Subcutaneous abdominal adipose tissue (tissue), 5 donors: ENCODE measurements around the gene FCMR.

ENCODE experiments used
- H3K27ac ChIP-seq: one replicate; pipeline ENCODE4 v1.7.0; 2013; ENCODE audit warnings: low read depth, mild to moderate bottlenecking, inconsistent platforms, low read length, moderate library complexity
- H3K27me3 ChIP-seq, 5 donors: one replicate each; pipeline ENCODE4 v1.7.0; 2013; ENCODE audit warnings: low read length in 5 of 5, inconsistent platforms in 1 of 5; ENCODE audit not compliant: control insufficient read depth in 5 of 5, insufficient read depth in 4 of 5
- H3K36me3 ChIP-seq, 5 donors: one replicate each; pipeline ENCODE4 v1.7.0; 2013; ENCODE audit warnings: low read length in 5 of 5; ENCODE audit not compliant: control insufficient read depth in 5 of 5, insufficient read depth in 5 of 5
- H3K4me1 ChIP-seq, 5 donors: one replicate each; pipeline ENCODE4 v1.7.0; 2013; ENCODE audit warnings: low read length in 5 of 5, mild to moderate bottlenecking in 3 of 5, moderate library complexity in 1 of 5; ENCODE audit not compliant: control insufficient read depth in 5 of 5, insufficient read depth in 5 of 5
- H3K4me3 ChIP-seq, 5 donors: one replicate each; pipeline ENCODE4 v1.7.0; 2013; ENCODE audit warnings: low read length in 5 of 5, low read depth in 1 of 5
- H3K9ac ChIP-seq, 5 donors: one replicate each; pipeline ENCODE4 v1.7.0; 2013; ENCODE audit warnings: low read length in 5 of 5, mild to moderate bottlenecking in 4 of 5, moderate library complexity in 3 of 5
- H3K9me3 ChIP-seq, 5 donors: one replicate each; pipeline ENCODE4 v1.7.0; 2013; ENCODE audit warnings: low read length in 5 of 5; ENCODE audit not compliant: control insufficient read depth in 5 of 5
- donor health status: healthy.
- donor health status: healthy.
- donor health status: healthy.
- donor health status: healthy.
- donor health status: healthy.

The FCMR gene

GRCh38 chr1:206951318-206952100 lies 29.8 kb upstream of the FCMR start:
- Histone ChIP-seq H3K9me3 (peaks cover 0 to 7% (median 0%) of the 10 kb centered on the region in 5 donors), H3K4me3 (no peak overlapping the region), H3K9ac (no peak overlapping the region), H3K27me3 (peaks cover 0 to 4% (median 0%) of the 10 kb centered on the region in 5 donors), H3K36me3 (no peaks in the 10 kb centered on the region), H3K4me1 (peaks cover 0 to 10% (median 0%) of the 10 kb centered on the region in 5 donors), H3K27ac (no peak overlapping the region)

- Histone ChIP-seq H3K36me3 (no peaks in the 10 kb centered on the region), H3K4me1 (peaks cover 0 to 10% (median 0%) of the 10 kb centered on the region in 5 donors), H3K9ac (no peak overlapping the region), H3K27me3 (peaks cover 3 to 10% (median 6%) of the 10 kb centered on the region in 5 donors), H3K4me3 (no peak overlapping the region), H3K9me3 (peaks cover 0 to 7% (median 0%) of the 10 kb centered on the region in 5 donors), H3K27ac (no peak overlapping the region)
Observed at GRCh38 chr1:206949641-206950040, 27.9 kb upstream of the FCMR start.

- Histone ChIP-seq H3K9ac (no peak overlapping the region), H3K9me3 (peaks cover 0 to 7% (median 0%) of the 10 kb centered on the region in 5 donors), H3K27me3 (peaks cover 3 to 10% (median 7%) of the 10 kb centered on the region in 5 donors), H3K27ac (no peak overlapping the region), H3K4me3 (no peak overlapping the region), H3K36me3 (no peaks in the 10 kb centered on the region), H3K4me1 (peaks cover 0 to 10% (median 0%) of the 10 kb centered on the region in 5 donors)
Observed at GRCh38 chr1:206949208-206949607, 27.5 kb upstream of the FCMR start.

GRCh38 chr1:206947255-206947654 lies 25.5 kb upstream of the FCMR start:
- H3K36me3 ChIP-seq: no peaks in the 10 kb centered on the region
- H3K27me3 ChIP-seq: peaks cover 6 to 11% (median 10%) of the 10 kb centered on the region in 5 donors
- H3K9me3 ChIP-seq: peaks cover 0 to 7% (median 0%) of the 10 kb centered on the region in 5 donors
- H3K4me1 ChIP-seq: peaks cover 0 to 10% (median 0%) of the 10 kb centered on the region in 5 donors
- H3K9ac ChIP-seq: no peak overlapping the region
- H3K27ac ChIP-seq: no peak overlapping the region
- no peak overlapping the region for H3K4me3 ChIP-seq

- Histone ChIP-seq H3K9me3 (peaks cover 0 to 7% (median 0%) of the 10 kb centered on the region in 5 donors), H3K4me3 (no peak within 1 kb of the TSS), H3K27me3 (peaks cover 6 to 11% (median 10%) of the 10 kb centered on the region in 5 donors), H3K4me1 (peaks cover 0 to 10% (median 0%) of the 10 kb centered on the region in 5 donors), H3K36me3 (no peaks in the 10 kb centered on the region), H3K27ac (no peak within 1 kb of the TSS), H3K9ac (no peak within 1 kb of the TSS)
Observed at GRCh38 chr1:206946261-206946660, 24.5 kb upstream of the FCMR start, which contains the start of gene PIGR. TSS of gene PIGR (minus strand) at chr1:206946466. CDS start at chr1:206940531, 5,935 bp downstream.

GRCh38 chr1:206945779-206946178 lies 24.0 kb upstream of the FCMR start:
- peaks cover 0 to 10% (median 0%) of the 10 kb centered on the region in 5 donors for H3K4me1 ChIP-seq
- H3K9me3 ChIP-seq: peaks cover 0 to 7% (median 0%) of the 10 kb centered on the region in 5 donors
- H3K27ac ChIP-seq: no peak overlapping the region
- H3K27me3 ChIP-seq: peaks cover 6 to 11% (median 10%) of the 10 kb centered on the region in 5 donors
- H3K4me3 ChIP-seq: no peak overlapping the region
- H3K9ac ChIP-seq: no peak overlapping the region
- H3K36me3 ChIP-seq: no peaks in the 10 kb centered on the region

- H3K36me3 ChIP-seq: no peaks in the 10 kb centered on the region
- peaks cover 6 to 11% (median 10%) of the 10 kb centered on the region in 5 donors for H3K27me3 ChIP-seq
- peaks cover 0 to 4% (median 0%) of the 10 kb centered on the region in 5 donors for H3K9me3 ChIP-seq
- H3K4me1 ChIP-seq: peaks cover 0 to 10% (median 0%) of the 10 kb centered on the region in 5 donors
- H3K4me3 ChIP-seq: no peak overlapping the region
- no peak overlapping the region for H3K9ac ChIP-seq
- no peak overlapping the region for H3K27ac ChIP-seq
Observed at GRCh38 chr1:206944703-206945102, 23.0 kb upstream of the FCMR start.

- Histone ChIP-seq H3K36me3 (no peaks in the 10 kb centered on the region), H3K9ac (no peak overlapping the region), H3K9me3 (no peaks in the 10 kb centered on the region), H3K4me3 (no peak overlapping the region), H3K4me1 (no peaks in the 10 kb centered on the region), H3K27ac (no peak overlapping the region), H3K27me3 (peaks cover 3 to 18% (median 10%) of the 10 kb centered on the region in 5 donors)
Observed at GRCh38 chr1:206941766-206942418, 20.2 kb upstream of the FCMR start.

GRCh38 chr1:206940588-206940936 lies 18.8 kb upstream of the FCMR start:
- Histone ChIP-seq H3K27me3 (peaks cover 0 to 15% (median 4%) of the 10 kb centered on the region in 5 donors), H3K36me3 (no peaks in the 10 kb centered on the region), H3K4me1 (no peaks in the 10 kb centered on the region), H3K9ac (no peak overlapping the region), H3K4me3 (no peak overlapping the region), H3K9me3 (no peaks in the 10 kb centered on the region), H3K27ac (no peak overlapping the region)
